HEK293 (cell line): ENCODE measurements around the gene BRF1.
A peak's percentile ranks its signal among the peaks of the same experiment; 100 is the strongest.

Experiments
- CTCF ChIA-PET: fragments of 350-600 bp; formaldehyde crosslinking; extraction: SDS; loops from one replicate; lab custom pipeline; 2021; ENCODE audit warnings: antibody characterized with exemption; lab: Yijun Ruan, JAX
- POLR2A ChIA-PET: fragments of 300-600 bp; formaldehyde crosslinking; extraction: SDS; loops from one replicate; lab custom pipeline; 2020; ENCODE audit warnings: antibody characterized with exemption, inconsistent platforms; lab: Yijun Ruan, JAX
- H3K27ac ChIP-seq: fragments of 200-500 bp; sonication (Bioruptor generic); 2 replicates; pipeline ENCODE4 v1.5.1; 2014; ENCODE audit warnings: low read depth, low read length, control low read depth, inconsistent platforms; ENCODE audit errors: extremely low read depth
- H3K36me3 ChIP-seq, 2 experiments: fragments of 200-500 bp in 1 of 2; sonication (Bioruptor generic) in 1 of 2; 1 replicate in 1 of 2; 2 replicates in 1 of 2; pipeline ENCODE4 v1.5.1; 2014 to 2017; ENCODE audit warnings: inconsistent platforms in 2 of 2, low read length in 2 of 2; ENCODE audit not compliant: control insufficient read depth in 2 of 2, insufficient read depth in 1 of 2
- H3K4me1 ChIP-seq: fragments of 200-500 bp; sonication (Bioruptor generic); 2 replicates; pipeline ENCODE4 v1.5.1; 2014; ENCODE audit warnings: mild to moderate bottlenecking, low read length, inconsistent platforms; ENCODE audit not compliant: control insufficient read depth, insufficient read depth
- H3K4me3 ChIP-seq: 2 replicates; pipeline ENCODE4 v1.5.1; 2011; ENCODE audit warnings: low read depth, mild to moderate bottlenecking, control low read depth, low read length, moderate library complexity
- H3K9me3 ChIP-seq: fragments of 200-500 bp; sonication (Bioruptor generic); 2 replicates; pipeline ENCODE4 v1.5.1; 2014; ENCODE audit warnings: low read depth, low read length, inconsistent platforms; ENCODE audit not compliant: control insufficient read depth, insufficient read depth
- GLIS2 ChIP-seq: fragments of 450-650 bp; formaldehyde crosslinking; IDR thresholded peaks from 2 replicates; pipeline ENCODE4 v1.5.1; 2016; ENCODE audit warnings: missing biosample characterization, missing genetic modification characterization
- HOXA7 ChIP-seq: sonication (generic); formaldehyde crosslinking; IDR thresholded peaks from 2 replicates; pipeline ENCODE4 v1.8.1; 2022; ENCODE audit warnings: missing genetic modification reagents, borderline replicate concordance
- HOXC10 ChIP-seq: sonication (generic); formaldehyde crosslinking; IDR thresholded peaks from 2 replicates; pipeline ENCODE4 v1.8.1; 2023; ENCODE audit warnings: mild to moderate bottlenecking, missing genetic modification reagents
- WT1 ChIP-seq: fragments of 450-650 bp; formaldehyde crosslinking; IDR thresholded peaks from 2 replicates; pipeline ENCODE4 v1.5.1; 2016; ENCODE audit warnings: missing biosample characterization, missing genetic modification characterization
- ZFHX2 ChIP-seq: fragments of 450-650 bp; formaldehyde crosslinking; conservative IDR thresholded peaks from 2 replicates; pipeline ENCODE4 v1.5.1; 2016; ENCODE audit warnings: missing biosample characterization, missing genetic modification characterization
- ZNF10 ChIP-seq: fragments of 450-650 bp; formaldehyde crosslinking; IDR thresholded peaks from 2 replicates; pipeline ENCODE4 v1.5.1; 2017; ENCODE audit warnings: missing biosample characterization, missing genetic modification characterization
- ZNF23 ChIP-seq: fragments of 450-650 bp; formaldehyde crosslinking; IDR thresholded peaks from 2 replicates; pipeline ENCODE4 v1.5.1; 2016; ENCODE audit warnings: missing biosample characterization, missing genetic modification characterization, borderline replicate concordance
- ZNF311 ChIP-seq: fragments of 450-650 bp; formaldehyde crosslinking; IDR thresholded peaks from 2 replicates; pipeline ENCODE4 v1.5.1; 2017; ENCODE audit warnings: missing biosample characterization, missing genetic modification characterization, borderline replicate concordance
- ZNF335 ChIP-seq: fragments of 450-650 bp; formaldehyde crosslinking; conservative IDR thresholded peaks from 2 replicates; pipeline ENCODE4 v1.5.1; 2016; ENCODE audit warnings: missing biosample characterization, missing genetic modification characterization
- ZNF548 ChIP-seq: fragments of 450-650 bp; formaldehyde crosslinking; IDR thresholded peaks from 2 replicates; pipeline ENCODE4 v1.5.1; 2016; ENCODE audit warnings: missing biosample characterization, missing genetic modification characterization
- ZNF555 ChIP-seq: fragments of 450-650 bp; formaldehyde crosslinking; conservative IDR thresholded peaks from 2 replicates; pipeline ENCODE4 v1.5.1; 2017; ENCODE audit warnings: missing biosample characterization, mild to moderate bottlenecking, missing genetic modification characterization, inconsistent platforms
- ZNF626 ChIP-seq: fragments of 450-650 bp; sonication (Bioruptor Pico); formaldehyde crosslinking; IDR thresholded peaks from 2 replicates; pipeline ENCODE4 v1.5.1; 2018; ENCODE audit warnings: missing biosample characterization, missing genetic modification characterization, inconsistent platforms
- ZXDB ChIP-seq: fragments of 450-650 bp; formaldehyde crosslinking; IDR thresholded peaks from 2 replicates; pipeline ENCODE4 v1.5.1; 2016; ENCODE audit warnings: missing biosample characterization, missing genetic modification characterization
- TF ChIP-seq, protein P1 (sequence below): fragments of 450-650 bp; formaldehyde crosslinking; IDR thresholded peaks from 2 replicates; pipeline ENCODE4 v1.5.1; 2016; ENCODE audit warnings: missing biosample characterization, missing genetic modification characterization
- TF ChIP-seq, protein P2 (sequence below): fragments of 450-650 bp; formaldehyde crosslinking; IDR thresholded peaks from 2 replicates; pipeline ENCODE4 v1.5.1; 2016; ENCODE audit warnings: missing biosample characterization, missing genetic modification characterization
- TF ChIP-seq, protein P3 (sequence below): fragments of 450-650 bp; formaldehyde crosslinking; IDR thresholded peaks from 2 replicates; pipeline ENCODE4 v1.5.1; 2016; ENCODE audit warnings: missing biosample characterization, missing genetic modification characterization
- TF ChIP-seq, protein P4 (sequence below): fragments of 450-650 bp; formaldehyde crosslinking; IDR thresholded peaks from 2 replicates; pipeline ENCODE4 v1.5.1; 2016; ENCODE audit warnings: missing biosample characterization, missing genetic modification characterization
- TF ChIP-seq, protein P5 (sequence below): fragments of 450-650 bp; formaldehyde crosslinking; IDR thresholded peaks from 2 replicates; pipeline ENCODE4 v1.5.1; 2016; ENCODE audit warnings: missing biosample characterization, missing genetic modification characterization
- TF ChIP-seq, protein P6 (sequence below): fragments of 450-650 bp; formaldehyde crosslinking; IDR thresholded peaks from 2 replicates; pipeline ENCODE4 v1.5.1; 2016; ENCODE audit warnings: missing biosample characterization, missing genetic modification characterization
- TF ChIP-seq, protein P7 (sequence below): fragments of 450-650 bp; IDR thresholded peaks from 2 replicates; pipeline ENCODE4 v1.5.1; 2018; ENCODE audit warnings: missing biosample characterization, missing genetic modification characterization

Gene BRF1

DNA sequence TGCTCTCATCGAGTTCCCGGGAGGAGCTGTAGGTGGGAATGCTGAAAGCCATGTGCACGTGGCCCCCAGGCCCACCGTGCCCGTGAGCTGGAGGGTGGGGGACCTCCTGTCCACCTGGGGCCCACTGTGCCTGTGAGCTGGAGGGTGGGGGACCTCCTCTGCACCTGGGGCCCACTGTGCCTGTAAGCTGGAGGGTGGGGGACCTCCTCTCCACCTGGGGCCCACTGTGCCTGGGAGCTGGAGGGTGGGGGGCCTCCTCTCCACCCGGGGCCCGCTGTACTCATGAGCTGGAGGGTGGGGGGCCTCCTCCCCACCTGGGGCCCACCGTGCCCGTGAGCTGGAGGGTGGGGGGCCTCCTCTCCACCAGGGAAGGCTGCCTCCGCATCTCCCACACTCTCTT is 105.8 kb downstream of the BRF1 start (continued):
- TF ChIP-seq ZNF311 (tag by site-specific recombination) (no peak), HOXA7 (CRISPR knock-in tag) (no peak)

DNA sequence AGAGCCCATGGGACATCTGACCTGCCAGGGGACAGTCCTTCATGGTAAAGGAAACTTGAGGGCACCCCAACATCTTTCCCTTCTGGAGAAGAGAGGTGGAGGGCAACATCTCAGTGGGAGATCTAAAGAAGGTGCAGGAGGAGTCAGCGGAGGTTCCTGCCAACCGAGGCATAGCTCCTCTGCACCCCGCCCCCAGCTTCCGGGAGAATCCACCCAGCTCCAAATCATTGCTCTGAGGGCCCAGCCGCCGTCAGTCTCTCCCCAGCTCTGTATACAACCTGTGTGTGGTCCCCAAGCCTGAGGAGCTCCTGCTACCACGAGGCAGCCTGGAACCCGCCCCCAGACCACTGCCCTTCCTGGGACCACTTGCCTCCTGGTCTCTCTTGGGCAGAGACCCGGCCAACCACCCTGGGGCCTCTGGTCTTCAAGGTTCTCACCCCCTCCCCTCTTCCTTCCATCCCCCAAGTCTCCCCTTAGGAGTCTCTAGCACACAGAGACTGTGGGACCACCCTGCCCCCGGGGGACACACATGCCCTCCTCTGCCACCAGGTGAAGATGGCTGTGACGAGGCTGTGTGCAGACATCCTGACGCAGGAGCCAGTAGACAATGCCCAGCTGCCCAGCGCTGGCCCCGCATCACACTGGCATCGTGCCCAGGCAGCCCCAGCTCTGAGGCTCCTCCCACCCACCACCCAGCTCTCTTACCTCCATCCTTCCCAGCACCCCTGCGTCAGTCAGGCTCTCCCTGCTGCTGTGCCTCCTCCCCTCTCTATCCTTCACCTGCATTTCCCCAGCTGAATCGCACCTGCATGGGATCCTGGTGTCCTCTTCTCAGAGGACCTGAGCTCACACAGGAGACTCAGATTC is 106.7 kb downstream of the BRF1 start:
- POLR2A ChIA-PET = no interaction called here
- H3K4me3 ChIP-seq = no peak overlapping the region
- CTCF ChIA-PET = interaction anchor here (0.6 to 1.1 kb wide), 2 partner anchors 18 to 103 kb away, joined by 3 read pairs; no protein-coding TSS in a partner anchor
- no peaks in the 10 kb centered on the region for H3K9me3 ChIP-seq
- no peak overlapping the region for H3K27ac ChIP-seq
- no peaks in the 10 kb centered on the region for H3K4me1 ChIP-seq
- H3K36me3 ChIP-seq = no peaks in the 10 kb centered on the region
- TF ChIP-seq, protein P1, sequence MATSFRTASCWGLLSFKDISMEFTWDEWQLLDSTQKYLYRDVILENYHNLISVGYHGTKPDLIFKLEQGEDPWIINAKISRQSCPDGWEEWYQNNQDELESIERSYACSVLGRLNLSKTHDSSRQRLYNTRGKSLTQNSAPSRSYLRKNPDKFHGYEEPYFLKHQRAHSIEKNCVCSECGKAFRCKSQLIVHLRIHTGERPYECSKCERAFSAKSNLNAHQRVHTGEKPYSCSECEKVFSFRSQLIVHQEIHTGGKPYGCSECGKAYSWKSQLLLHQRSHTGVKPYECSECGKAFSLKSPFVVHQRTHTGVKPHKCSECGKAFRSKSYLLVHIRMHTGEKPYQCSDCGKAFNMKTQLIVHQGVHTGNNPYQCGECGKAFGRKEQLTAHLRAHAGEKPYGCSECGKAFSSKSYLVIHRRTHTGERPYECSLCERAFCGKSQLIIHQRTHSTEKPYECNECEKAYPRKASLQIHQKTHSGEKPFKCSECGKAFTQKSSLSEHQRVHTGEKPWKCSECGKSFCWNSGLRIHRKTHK (tag by site-specific recombination) = no peak
- TF ChIP-seq WT1 (no peak), ZNF10 (tag by site-specific recombination) (no peak), ZNF23 (tag by site-specific recombination) (no peak), ZXDB (no peak), ZNF555 (tag by site-specific recombination) (no peak), HOXA7 (CRISPR knock-in tag) (no peak), ZNF626 (no peak), ZNF335 (peak; percentile 65), GLIS2 (tag by site-specific recombination) (peak; percentile 42; the same call in 1 of the 2 replicates), HOXC10 (CRISPR knock-in tag) (no peak), ZFHX2 (peak; percentile 45), ZNF548 (tag by site-specific recombination) (no peak)
- TF ChIP-seq, protein P2, sequence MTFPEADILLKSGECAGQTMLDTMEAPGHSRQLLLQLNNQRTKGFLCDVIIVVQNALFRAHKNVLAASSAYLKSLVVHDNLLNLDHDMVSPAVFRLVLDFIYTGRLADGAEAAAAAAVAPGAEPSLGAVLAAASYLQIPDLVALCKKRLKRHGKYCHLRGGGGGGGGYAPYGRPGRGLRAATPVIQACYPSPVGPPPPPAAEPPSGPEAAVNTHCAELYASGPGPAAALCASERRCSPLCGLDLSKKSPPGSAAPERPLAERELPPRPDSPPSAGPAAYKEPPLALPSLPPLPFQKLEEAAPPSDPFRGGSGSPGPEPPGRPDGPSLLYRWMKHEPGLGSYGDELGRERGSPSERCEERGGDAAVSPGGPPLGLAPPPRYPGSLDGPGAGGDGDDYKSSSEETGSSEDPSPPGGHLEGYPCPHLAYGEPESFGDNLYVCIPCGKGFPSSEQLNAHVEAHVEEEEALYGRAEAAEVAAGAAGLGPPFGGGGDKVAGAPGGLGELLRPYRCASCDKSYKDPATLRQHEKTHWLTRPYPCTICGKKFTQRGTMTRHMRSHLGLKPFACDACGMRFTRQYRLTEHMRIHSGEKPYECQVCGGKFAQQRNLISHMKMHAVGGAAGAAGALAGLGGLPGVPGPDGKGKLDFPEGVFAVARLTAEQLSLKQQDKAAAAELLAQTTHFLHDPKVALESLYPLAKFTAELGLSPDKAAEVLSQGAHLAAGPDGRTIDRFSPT (tag by site-specific recombination) = 0 out of 2 replicates have a peak, but pooled peaks have one; percentile 35
- TF ChIP-seq, protein P3, sequence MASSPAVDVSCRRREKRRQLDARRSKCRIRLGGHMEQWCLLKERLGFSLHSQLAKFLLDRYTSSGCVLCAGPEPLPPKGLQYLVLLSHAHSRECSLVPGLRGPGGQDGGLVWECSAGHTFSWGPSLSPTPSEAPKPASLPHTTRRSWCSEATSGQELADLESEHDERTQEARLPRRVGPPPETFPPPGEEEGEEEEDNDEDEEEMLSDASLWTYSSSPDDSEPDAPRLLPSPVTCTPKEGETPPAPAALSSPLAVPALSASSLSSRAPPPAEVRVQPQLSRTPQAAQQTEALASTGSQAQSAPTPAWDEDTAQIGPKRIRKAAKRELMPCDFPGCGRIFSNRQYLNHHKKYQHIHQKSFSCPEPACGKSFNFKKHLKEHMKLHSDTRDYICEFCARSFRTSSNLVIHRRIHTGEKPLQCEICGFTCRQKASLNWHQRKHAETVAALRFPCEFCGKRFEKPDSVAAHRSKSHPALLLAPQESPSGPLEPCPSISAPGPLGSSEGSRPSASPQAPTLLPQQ = peak; percentile 63
- TF ChIP-seq, protein P4, sequence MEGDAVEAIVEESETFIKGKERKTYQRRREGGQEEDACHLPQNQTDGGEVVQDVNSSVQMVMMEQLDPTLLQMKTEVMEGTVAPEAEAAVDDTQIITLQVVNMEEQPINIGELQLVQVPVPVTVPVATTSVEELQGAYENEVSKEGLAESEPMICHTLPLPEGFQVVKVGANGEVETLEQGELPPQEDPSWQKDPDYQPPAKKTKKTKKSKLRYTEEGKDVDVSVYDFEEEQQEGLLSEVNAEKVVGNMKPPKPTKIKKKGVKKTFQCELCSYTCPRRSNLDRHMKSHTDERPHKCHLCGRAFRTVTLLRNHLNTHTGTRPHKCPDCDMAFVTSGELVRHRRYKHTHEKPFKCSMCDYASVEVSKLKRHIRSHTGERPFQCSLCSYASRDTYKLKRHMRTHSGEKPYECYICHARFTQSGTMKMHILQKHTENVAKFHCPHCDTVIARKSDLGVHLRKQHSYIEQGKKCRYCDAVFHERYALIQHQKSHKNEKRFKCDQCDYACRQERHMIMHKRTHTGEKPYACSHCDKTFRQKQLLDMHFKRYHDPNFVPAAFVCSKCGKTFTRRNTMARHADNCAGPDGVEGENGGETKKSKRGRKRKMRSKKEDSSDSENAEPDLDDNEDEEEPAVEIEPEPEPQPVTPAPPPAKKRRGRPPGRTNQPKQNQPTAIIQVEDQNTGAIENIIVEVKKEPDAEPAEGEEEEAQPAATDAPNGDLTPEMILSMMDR (tag by site-specific recombination) = no peak
- TF ChIP-seq, protein P5, sequence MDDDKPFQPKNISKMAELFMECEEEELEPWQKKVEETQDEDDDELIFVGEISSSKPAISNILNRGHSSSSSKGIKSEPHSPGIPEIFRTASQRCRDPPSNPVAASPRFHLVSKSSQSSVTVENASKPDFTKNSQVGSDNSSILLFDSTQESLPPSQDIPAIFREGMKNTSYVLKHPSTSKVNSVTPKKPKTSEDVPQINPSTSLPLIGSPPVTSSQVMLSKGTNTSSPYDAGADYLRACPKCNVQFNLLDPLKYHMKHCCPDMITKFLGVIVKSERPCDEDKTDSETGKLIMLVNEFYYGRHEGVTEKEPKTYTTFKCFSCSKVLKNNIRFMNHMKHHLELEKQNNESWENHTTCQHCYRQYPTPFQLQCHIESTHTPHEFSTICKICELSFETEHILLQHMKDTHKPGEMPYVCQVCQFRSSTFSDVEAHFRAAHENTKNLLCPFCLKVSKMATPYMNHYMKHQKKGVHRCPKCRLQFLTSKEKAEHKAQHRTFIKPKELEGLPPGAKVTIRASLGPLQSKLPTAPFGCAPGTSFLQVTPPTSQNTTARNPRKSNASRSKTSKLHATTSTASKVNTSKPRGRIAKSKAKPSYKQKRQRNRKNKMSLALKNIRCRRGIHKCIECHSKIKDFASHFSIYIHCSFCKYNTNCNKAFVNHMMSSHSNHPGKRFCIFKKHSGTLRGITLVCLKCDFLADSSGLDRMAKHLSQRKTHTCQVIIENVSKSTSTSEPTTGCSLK (tag by site-specific recombination) = no peak
- TF ChIP-seq, protein P6, sequence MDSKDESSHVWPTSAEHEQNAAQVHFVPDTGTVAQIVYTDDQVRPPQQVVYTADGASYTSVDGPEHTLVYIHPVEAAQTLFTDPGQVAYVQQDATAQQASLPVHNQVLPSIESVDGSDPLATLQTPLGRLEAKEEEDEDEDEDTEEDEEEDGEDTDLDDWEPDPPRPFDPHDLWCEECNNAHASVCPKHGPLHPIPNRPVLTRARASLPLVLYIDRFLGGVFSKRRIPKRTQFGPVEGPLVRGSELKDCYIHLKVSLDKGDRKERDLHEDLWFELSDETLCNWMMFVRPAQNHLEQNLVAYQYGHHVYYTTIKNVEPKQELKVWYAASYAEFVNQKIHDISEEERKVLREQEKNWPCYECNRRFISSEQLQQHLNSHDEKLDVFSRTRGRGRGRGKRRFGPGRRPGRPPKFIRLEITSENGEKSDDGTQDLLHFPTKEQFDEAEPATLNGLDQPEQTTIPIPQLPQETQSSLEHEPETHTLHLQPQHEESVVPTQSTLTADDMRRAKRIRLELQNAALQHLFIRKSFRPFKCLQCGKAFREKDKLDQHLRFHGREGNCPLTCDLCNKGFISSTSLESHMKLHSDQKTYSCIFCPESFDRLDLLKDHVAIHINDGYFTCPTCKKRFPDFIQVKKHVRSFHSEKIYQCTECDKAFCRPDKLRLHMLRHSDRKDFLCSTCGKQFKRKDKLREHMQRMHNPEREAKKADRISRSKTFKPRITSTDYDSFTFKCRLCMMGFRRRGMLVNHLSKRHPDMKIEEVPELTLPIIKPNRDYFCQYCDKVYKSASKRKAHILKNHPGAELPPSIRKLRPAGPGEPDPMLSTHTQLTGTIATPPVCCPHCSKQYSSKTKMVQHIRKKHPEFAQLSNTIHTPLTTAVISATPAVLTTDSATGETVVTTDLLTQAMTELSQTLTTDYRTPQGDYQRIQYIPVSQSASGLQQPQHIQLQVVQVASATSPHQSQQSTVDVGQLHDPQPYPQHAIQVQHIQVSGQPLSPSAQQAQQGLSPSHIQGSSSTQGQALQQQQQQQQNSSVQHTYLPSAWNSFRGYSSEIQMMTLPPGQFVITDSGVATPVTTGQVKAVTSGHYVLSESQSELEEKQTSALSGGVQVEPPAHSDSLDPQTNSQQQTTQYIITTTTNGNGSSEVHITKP (tag by site-specific recombination) = peak; percentile 54
- TF ChIP-seq, protein P7, sequence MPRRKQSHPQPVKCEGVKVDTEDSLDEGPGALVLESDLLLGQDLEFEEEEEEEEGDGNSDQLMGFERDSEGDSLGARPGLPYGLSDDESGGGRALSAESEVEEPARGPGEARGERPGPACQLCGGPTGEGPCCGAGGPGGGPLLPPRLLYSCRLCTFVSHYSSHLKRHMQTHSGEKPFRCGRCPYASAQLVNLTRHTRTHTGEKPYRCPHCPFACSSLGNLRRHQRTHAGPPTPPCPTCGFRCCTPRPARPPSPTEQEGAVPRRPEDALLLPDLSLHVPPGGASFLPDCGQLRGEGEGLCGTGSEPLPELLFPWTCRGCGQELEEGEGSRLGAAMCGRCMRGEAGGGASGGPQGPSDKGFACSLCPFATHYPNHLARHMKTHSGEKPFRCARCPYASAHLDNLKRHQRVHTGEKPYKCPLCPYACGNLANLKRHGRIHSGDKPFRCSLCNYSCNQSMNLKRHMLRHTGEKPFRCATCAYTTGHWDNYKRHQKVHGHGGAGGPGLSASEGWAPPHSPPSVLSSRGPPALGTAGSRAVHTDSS = no peak
